Measurements from ENCODE around the gene TTC33. TPM values are rescaled to one million over a fixed set of nuclear protein-coding genes. Genes with fewer than 3 reads are reported as not detected.

The TTC33 gene
- total and polyA plus RNA-seq, 2 of the 13 experiments (the other 11 are each of a cell fraction or from before 2014, with no cell fraction given) = 4.5 to 20.0 TPM

- Histone ChIP-seq H2AFZ (ENCODE audit: low read length) (no peak overlapping the region), H3K4me1 (ENCODE audit: insufficient read depth, low read length) (no peaks in the 10 kb centered on the region), H3K9me3 (ENCODE audit: low read length) (no peaks in the 10 kb centered on the region), H3K4me2 (ENCODE audit: low read depth, low read length) (no peak overlapping the region), H3K36me3 (replicated peaks in 1 of 2; ENCODE audit: control insufficient read depth in 1 of 2, insufficient read depth in 2 of 2, low read length in 2 of 2) (no peaks in the 10 kb centered on the region), H3K79me2 (ENCODE audit: insufficient read depth, low read length) (no peaks in the 10 kb centered on the region), H3K4me3 (replicated peaks in 1 of 3; ENCODE audit: insufficient read depth in 1 of 3, low read depth in 2 of 3, low read length in 3 of 3) (no peak overlapping the region), H4K20me1 (ENCODE audit: insufficient read depth, low read length) (no peaks in the 10 kb centered on the region), H3K9ac (ENCODE audit: insufficient read depth, low read depth, low read length) (no peak overlapping the region), H3K27me3 (ENCODE audit: control insufficient read depth in 1 of 2, insufficient read depth in 2 of 2, low read length in 2 of 2) (no peaks in the 10 kb centered on the region), H3K27ac (ENCODE audit: extremely low read length, insufficient read depth, low read length) (no peak overlapping the region)
- POLR2A ChIA-PET = no interaction called here
- DNase-seq (ENCODE audit: low spot score) = no peak
- in situ Hi-C loops (cut with HindIII; ENCODE audit: extremely low pct_ligation_motif_present, low pct_unique_long_range_greater_than_20kb) = no loop called here
- no peak for FAIRE-seq
- TF ChIP-seq STAT5B (CRISPR knock-in tag; IDR thresholded peaks at IDR 0.05) (no peak), MED8 (CRISPR knock-in tag; IDR thresholded peaks at IDR 0.05; ENCODE audit: insufficient replicate concordance) (no peak), NONO (IDR thresholded peaks at IDR 0.05) (no peak), NONO (CRISPR knock-in tag; conservative IDR thresholded peaks at IDR 0.05) (no peak), ZNF138 (CRISPR knock-in tag; IDR thresholded peaks at IDR 0.05; ENCODE audit: low read depth) (no peak), ZUFSP (CRISPR knock-in tag; IDR thresholded peaks at IDR 0.05; ENCODE audit: borderline replicate concordance) (no peak), E2F1 (CRISPR knock-in tag; IDR thresholded peaks at IDR 0.05) (no peak), PHF21A (CRISPR knock-in tag; IDR thresholded peaks at IDR 0.05) (no peak), MATR3 (CRISPR knock-in tag; IDR thresholded peaks at IDR 0.05) (no peak), ZNF710 (CRISPR knock-in tag; IDR thresholded peaks at IDR 0.05; ENCODE audit: borderline replicate concordance) (no peak), ZNF3 (CRISPR knock-in tag; IDR thresholded peaks at IDR 0.05) (no peak), TP53 (CRISPR knock-in tag; conservative IDR thresholded peaks at IDR 0.05) (no peak)
- no peak for ATAC-seq
- 19% methylated on average over 8 of the region's 8 CpGs for WGBS (ENCODE audit: low lambda C conversion rate)
- CTCF ChIA-PET (ENCODE audit: low intra/inter-chr PET ratio, low total read pairs) = no interaction called here
- intact Hi-C loops (cut with micrococcal nuclease; ENCODE audit: unreplicated experiment) = no loop called here
- BruUV-seq (replicated peaks) = no TSS peak
Measured at GRCh38 chr5:40652441-40653220, 103.1 kb downstream of the TTC33 start.
